Muscle of leg (tissue), 11 donors: ENCODE data around the gene HOXC12. TPM values are rescaled to one million over a fixed set of nuclear protein-coding genes. Genes with fewer than 3 reads are reported as not detected.

Source experiments
- DNase-seq: peaks from one replicate; pipeline ENCODE4 v3.0.0; 2013
- H3K27ac ChIP-seq: one replicate; pipeline ENCODE4 v1.5.1; 2013; ENCODE audit warnings: mild to moderate bottlenecking, low read length, control low read depth
- H3K27me3 ChIP-seq: one replicate; pipeline ENCODE4 v1.6.1; 2013; ENCODE audit warnings: low read length; ENCODE audit not compliant: control insufficient read depth, insufficient read depth
- H3K36me3 ChIP-seq: one replicate; pipeline ENCODE4 v1.6.1; 2013; ENCODE audit warnings: low read length; ENCODE audit not compliant: control insufficient read depth, insufficient read depth
- H3K4me1 ChIP-seq: one replicate; pipeline ENCODE4 v1.6.1; 2013; ENCODE audit warnings: low read length; ENCODE audit not compliant: control insufficient read depth, insufficient read depth
- H3K4me3 ChIP-seq: one replicate; pipeline ENCODE4 v1.5.1; 2013; ENCODE audit warnings: low read length, control low read depth
- H3K9me3 ChIP-seq: replicated peaks from 2 replicates; pipeline ENCODE4 v1.6.1; 2013; ENCODE audit warnings: low read depth, low read length; ENCODE audit not compliant: control insufficient read depth
- WGBS: methylation state at CpG from one replicate; pipeline ENCODE4 v1.1.5; 2013; ENCODE audit warnings: missing lambda C conversion rate; ENCODE audit not compliant: insufficient coverage; 5-methylcytosine and 5-hydroxymethylcytosine counted together
- polyA plus RNA-seq, 8 donors: library from polyadenylated mRNA; unstranded; fragments of 120-200 nt; gene quantifications; one replicate each; pipeline versions ENCODE4 v1.2.1 to v1.2.3, GENCODE V29; 2013; ENCODE audit warnings: inconsistent platforms in 1 of 8, low replicate concordance in 1 of 8; ENCODE audit not compliant: insufficient read length in 8 of 8, insufficient read depth in 1 of 8
- total RNA-seq: library from RNA; stranded (reverse); fragments of 120-200 nt; gene quantifications from one replicate; pipeline ENCODE4 v1.2.4, GENCODE V29; 2013

HOXC12 gene
- total and polyA plus RNA-seq, 9 donors, result 0.06 to 0.30 (median 0.08) TPM; not detected in 2

DNA sequence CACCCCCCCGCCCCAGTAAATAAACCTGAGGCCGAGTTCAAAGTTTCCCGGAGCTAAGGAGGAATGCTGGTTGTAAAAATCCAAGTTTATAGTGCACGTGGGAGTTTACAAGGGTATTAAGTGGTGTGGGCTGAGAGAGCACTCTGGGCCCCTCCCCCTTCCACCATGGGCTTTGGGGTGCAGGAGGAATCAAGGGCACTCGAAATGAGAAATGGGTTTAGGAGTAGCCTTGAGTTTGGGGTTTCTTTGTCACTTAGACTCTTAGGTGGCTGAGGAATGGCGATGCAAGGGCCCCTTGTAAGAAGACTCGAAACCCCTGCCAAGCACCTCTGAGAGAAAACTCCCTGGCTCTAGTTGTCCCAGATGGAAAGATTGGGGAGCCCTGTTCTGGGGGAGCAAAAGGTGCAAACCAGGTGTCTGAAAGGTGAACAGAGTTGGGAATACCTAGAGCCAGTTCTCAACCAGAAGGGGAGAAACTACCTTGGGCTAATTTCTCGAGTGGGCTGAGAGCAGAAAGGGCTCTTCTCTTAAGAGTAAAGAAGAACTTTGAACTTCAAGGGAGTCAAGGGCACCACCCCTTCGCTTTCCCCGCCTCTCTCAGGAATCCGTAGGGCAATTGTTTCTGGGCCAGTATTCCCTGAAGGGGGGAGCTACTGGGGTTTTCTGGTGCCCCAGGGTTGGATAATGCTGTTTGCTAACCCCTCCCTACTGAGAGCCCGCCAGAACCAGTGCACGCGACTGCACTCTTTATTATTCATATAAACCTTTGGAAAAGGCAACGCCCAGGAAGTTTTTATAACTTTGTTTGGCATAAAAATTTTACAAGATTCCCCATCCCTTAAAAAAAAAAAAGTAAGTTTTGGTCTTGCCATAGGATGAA is 24.0 kb downstream of the HOXC12 start:
- Histone ChIP-seq H3K27me3 (peaks cover 81% of the 10 kb centered on the region), H3K27ac (peak overlapping the region; percentile 98), H3K4me3 (no peak overlapping the region), H3K36me3 (no peaks in the 10 kb centered on the region), H3K4me1 (peaks cover 78% of the 10 kb centered on the region), H3K9me3 (no peaks in the 10 kb centered on the region)
- peak; percentile 79 for DNase-seq
- 50% methylated on average over 2 of the region's 15 CpGs for WGBS

DNA sequence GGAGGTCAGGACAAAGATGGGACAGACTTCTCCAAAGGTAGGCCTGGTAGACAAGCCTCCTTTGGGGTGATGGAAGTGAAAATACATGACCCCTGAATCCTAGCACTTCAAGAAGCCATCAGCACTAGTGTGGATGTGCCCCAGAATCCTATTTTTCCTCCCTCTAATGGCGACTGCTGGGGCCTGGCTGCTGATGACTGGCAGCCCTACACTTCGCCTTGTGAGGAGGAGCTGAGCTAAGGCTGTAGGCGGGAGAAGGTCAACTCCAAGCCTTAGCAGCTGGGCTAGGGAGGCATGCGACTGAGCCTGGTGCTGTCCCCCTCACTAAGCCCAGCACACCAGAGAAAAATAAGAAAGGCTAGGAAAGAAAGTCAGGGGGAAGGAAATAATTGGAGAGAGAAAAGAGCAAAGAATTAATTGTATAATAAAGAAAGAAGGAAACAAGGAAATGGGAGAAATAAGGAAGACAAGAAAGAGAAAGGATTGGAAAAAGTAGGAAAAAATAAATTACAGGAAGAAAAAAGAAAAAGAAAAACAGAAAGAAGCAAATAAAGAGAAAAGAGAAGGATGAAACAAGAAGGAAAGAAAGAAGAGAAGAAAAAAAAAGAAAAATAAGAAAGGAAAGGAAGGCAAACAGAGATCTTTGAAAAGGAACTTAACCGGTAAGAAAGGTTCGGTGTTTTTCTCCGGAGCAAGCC is 25.6 kb downstream of the HOXC12 start:
- peak; percentile 84 for DNase-seq
- Histone ChIP-seq H3K4me3 (peak overlapping the region; percentile 54), H3K4me1 (peaks cover 84% of the 10 kb centered on the region), H3K27me3 (peaks cover 76% of the 10 kb centered on the region), H3K36me3 (no peaks in the 10 kb centered on the region), H3K27ac (peak overlapping the region; percentile 98), H3K9me3 (no peaks in the 10 kb centered on the region)
- 17% methylated on average over 2 of the region's 7 CpGs for WGBS

DNA sequence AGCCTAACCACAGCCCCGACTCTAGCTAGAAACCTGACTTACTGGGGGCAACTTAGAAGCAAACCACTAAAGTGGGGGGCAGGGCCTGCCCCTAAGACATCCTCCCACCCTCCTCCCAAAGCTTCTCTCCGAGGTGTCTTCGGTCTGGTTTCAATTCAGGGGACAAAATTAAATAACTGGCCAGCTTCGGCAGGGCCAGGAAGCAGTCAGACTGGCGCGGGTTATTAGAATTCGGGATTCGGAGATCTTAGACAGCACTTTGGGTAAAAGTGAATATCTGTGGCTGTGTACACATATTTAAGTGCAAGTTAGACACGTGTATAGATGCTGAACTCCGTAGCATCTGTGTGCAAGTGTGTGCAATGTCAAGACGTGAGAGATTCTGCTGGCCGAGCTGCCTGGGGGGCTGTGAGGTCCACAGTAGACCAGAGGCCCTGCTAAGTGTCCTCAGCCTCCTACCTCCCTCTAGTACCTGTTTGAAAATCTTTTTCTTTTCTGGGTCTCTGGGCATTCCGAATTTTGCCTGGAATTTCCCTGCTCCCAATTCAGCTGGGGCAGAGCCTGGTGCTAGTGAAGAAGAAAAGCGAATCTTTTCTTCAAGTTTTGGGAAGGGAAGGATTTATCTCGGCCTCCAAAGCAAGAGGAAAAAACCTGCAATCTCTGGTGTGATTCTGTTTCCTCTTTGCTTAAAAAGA is 26.2 kb downstream of the HOXC12 start:
- H3K27ac ChIP-seq, result peak overlapping the region; percentile 98
- WGBS, result 12% methylated on average over 7 of the region's 15 CpGs
- DNase-seq, result peak; percentile 65

DNA sequence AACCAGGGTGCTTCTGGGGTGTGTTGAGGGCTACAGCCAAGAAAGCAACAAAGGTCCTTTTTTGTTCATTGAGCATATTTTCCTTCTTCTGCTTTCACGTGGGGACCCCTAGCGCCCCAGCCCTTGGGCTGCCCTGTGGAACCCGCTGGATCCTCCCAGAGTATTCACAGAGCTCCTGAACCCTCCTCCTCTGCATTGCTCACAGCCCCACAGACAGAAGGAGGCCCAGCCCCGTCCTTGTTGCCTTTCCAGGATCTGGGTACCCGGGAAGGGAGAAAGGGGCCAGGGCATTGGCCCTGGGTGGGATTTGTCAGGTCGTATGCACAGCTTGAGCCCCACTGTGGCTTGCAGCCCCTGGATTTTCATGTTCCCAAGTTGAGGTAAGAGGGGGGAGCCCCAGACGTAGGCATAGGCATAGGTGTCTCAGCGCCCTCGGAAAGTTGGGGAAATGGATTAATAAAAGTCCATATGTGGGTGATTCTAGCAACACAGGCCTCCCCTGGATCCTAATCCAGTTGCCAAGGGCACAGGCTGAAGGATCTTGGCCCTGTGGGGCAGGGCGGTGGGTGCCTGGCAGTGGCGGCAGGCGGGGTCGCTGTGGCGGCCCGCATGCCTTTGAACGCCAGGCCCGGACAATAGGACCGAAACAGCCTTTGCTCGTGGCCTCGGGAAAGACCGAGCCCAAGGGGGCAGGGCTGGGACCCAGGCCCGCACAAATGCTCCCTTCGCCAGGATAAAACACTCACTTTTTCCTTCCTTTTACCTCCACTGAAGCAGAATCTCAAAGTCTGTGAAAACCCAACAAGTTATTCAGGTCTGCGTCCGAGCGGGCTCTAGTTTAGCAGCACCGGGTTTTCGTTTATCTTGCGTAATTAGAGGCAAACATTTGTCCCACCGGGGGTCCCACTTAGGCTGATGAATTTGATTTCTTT is 27.2 kb downstream of the HOXC12 start:
- Histone ChIP-seq H3K4me1 (peaks cover 70% of the 10 kb centered on the region), H3K27me3 (peaks cover 75% of the 10 kb centered on the region), H3K27ac (peak overlapping the region; percentile 98), H3K36me3 (no peaks in the 10 kb centered on the region), H3K9me3 (no peaks in the 10 kb centered on the region), H3K4me3 (peak overlapping the region; percentile 54)
- WGBS, result 10% methylated on average over 26 of the region's 30 CpGs
- DNase-seq, result peak; percentile 81

More for the DNA sequence above, 26.2 kb downstream of the HOXC12 start:
- H3K36me3 ChIP-seq, result no peaks in the 10 kb centered on the region
- H3K4me3 ChIP-seq, result peak overlapping the region; percentile 54
- peaks cover 76% of the 10 kb centered on the region for H3K27me3 ChIP-seq
- no peaks in the 10 kb centered on the region for H3K9me3 ChIP-seq
- peaks cover 77% of the 10 kb centered on the region for H3K4me1 ChIP-seq

DNA sequence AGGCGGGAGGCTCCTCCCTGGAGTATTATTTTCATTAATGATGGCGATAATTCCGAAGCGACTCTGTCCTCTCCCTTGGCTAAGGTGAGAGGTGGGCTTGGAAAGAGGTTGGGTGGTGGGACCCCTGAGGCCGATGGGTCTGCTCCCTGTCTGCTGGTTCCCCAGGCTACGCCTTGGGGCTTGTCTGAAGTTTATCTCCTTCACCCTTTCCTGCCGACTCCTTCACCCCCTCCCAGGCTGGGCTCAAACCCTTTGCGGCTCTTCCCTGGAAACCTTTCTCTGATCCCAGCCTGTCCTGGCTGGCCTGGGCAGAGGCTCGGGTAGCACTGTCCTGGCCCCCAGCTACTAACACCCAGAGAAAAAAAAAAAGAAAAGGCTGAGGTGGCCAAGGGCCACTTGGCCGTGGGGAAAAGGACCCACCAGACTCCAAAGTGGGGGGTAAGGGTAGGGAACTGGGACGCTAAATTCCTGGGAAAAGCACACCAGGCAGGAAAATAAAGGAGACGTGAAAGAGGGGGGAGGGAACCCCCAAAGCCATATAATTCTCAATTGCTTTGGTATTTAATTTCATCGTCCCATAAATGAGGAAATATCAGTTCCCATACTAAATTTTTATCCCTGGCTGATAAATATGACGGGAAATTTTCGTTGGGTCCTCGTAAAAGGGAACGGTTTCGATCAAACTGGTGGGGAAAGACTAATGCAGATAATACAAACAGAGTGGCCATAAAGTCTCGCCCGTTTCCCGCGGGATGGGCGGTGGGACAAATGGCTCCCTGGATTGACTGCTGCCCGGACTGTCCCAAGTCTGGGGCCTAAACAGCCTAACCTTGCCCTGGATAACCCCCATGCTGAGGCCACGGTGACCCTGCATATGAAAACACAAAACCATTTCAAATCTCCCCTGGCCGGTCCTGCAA is 28.2 kb downstream of the HOXC12 start:
- WGBS, result 9% methylated on average over 11 of the region's 26 CpGs
- Histone ChIP-seq H3K27me3 (peaks cover 80% of the 10 kb centered on the region), H3K4me3 (peak overlapping the region; percentile 54), H3K27ac (peak overlapping the region; percentile 98), H3K36me3 (no peaks in the 10 kb centered on the region), H3K9me3 (no peaks in the 10 kb centered on the region), H3K4me1 (peaks cover 70% of the 10 kb centered on the region)
- peak; percentile 38 for DNase-seq

DNA sequence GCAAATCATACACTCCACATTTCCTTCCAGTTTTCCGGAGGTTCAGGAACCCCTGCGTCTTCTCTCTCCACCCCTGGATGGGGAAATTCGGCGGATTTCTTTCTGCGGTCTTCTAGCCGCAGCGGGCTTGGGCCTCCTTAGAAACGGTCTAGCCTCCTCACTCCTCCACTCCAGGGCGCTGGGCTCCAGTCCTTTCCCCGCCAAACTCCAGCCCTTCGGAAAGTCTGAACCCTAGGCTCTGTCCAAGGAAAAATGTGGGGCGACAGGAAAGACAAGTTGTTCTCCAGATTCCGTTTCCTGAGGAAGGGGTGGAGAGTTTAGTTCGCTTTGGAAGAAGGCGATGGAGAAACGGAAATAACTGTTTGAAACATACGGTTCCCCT is 28.9 kb downstream of the HOXC12 start:
- peaks cover 80% of the 10 kb centered on the region for H3K27me3 ChIP-seq
- WGBS, result 12% methylated on average over 12 of the region's 17 CpGs
- H3K9me3 ChIP-seq, result no peaks in the 10 kb centered on the region
- H3K27ac ChIP-seq, result peak overlapping the region; percentile 98
- DNase-seq, result peak; percentile 73
- H3K36me3 ChIP-seq, result no peaks in the 10 kb centered on the region
- H3K4me3 ChIP-seq, result peak overlapping the region; percentile 54
- peaks cover 70% of the 10 kb centered on the region for H3K4me1 ChIP-seq

DNA sequence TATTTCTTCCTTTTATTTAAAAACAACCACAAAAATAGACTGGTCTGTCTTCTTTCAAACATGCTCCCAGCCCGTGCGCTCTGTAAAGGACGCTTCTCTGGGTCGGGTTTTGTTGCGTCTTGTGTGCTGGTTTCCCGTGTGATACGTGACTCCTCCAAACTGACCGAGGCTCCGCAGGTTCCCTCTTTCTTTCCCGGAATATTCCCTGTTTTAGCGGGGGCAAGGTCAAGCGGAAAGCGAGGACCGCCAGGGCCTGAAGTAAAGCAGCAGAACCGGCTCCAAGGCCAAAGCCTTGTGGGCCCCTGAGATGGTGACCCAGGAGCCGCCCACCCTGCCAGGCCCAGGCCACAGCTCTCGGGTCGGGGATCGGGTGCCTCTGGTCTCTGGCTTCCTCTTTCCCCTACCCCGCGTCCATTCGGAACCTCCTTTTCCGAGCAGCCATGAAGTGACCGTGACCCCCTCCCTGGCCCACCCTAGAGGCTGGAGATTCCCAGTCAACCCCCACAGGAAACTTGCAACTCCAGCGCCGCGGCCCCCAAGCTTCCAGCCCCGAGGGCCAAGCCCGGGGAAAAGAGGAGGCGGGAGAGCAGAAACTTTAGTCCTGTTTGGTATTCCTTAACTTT is 29.4 kb downstream of the HOXC12 start:
- H3K4me1 ChIP-seq, result peaks cover 70% of the 10 kb centered on the region
- peaks cover 80% of the 10 kb centered on the region for H3K27me3 ChIP-seq
- peak overlapping the region; percentile 98 for H3K27ac ChIP-seq
- peak; percentile 73 for DNase-seq
- 3% methylated on average over 14 of the region's 30 CpGs for WGBS
- H3K9me3 ChIP-seq, result no peaks in the 10 kb centered on the region
- H3K4me3 ChIP-seq, result peak overlapping the region; percentile 54
- H3K36me3 ChIP-seq, result no peaks in the 10 kb centered on the region

DNA sequence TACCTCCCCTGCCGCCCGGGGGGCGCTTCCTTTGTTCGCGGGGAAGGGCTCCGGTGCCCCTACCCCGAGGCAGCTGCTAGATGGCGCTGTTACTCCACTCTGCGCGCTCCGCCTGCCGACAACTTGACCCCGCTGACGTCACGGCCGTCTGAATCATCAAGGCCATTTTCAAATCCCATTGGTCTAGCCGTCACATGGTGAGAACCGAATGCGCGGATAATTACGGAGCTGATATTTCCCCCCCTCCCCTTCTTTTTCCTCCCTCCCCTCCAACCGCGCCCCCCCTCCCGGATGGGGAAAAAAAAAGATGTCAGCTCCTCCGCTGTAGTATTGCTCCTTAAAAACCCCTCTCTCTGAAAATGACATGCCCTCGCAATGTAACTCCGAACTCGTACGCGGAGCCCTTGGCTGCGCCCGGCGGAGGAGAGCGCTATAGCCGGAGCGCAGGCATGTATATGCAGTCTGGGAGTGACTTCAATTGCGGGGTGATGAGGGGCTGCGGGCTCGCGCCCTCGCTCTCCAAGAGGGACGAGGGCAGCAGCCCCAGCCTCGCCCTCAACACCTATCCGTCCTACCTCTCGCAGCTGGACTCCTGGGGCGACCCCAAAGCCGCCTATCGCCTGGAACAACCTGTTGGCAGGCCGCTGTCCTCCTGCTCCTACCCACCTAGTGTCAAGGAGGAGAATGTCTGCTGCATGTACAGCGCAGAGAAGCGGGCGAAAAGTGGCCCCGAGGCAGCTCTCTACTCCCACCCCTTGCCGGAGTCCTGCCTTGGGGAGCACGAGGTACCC is 30.4 kb downstream of the HOXC12 start, which contains the start of gene HOXC10:
Gene HOXC10 (plus strand): TSS at position 246 of the 791 bp plus-strand sequence. CDS start 114 bp downstream, at position 360.
- under 1% methylated on average over 30 of the region's 55 CpGs for WGBS

More for the DNA sequence above, 30.4 kb downstream of the HOXC12 start, which contains the start of gene HOXC10:
- peaks cover 76% of the 10 kb centered on the region for H3K27me3 ChIP-seq
- H3K36me3 ChIP-seq, result no peaks in the 10 kb centered on the region
- peaks cover 68% of the 10 kb centered on the region for H3K4me1 ChIP-seq
- peak within 1 kb of the TSS; percentile 99 for H3K27ac ChIP-seq
- H3K4me3 ChIP-seq, result peak within 1 kb of the TSS; percentile 75
- no peaks in the 10 kb centered on the region for H3K9me3 ChIP-seq
- peak; percentile 100 for DNase-seq
